ENCODE measurements around the gene PARP14.

DNA sequence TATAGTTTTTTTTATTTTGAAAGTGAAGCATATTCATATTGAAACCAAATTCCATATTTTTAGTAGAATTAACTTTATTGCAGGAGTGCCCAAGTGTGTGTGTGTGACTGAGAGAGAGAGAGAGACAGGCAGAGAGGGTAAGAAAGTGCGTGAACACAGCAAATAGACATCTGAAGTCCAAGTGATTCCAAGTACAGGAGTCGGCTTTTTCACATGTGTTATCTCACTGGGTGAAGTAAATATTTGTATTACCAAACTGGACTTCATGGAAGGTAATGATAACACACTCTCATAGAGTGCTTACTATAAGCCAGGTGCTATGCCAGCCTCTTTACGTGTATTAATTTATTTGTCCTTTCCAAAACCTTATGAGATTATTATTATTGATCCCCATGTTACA lies 12.0 kb downstream of the PARP14 start:
- no peak for TF ChIP-seq POLR2AphosphoS5 (IDR thresholded peaks at IDR 0.05; ENCODE audit: low read depth, low read length)
- no peak for TF ChIP-seq TAF1 (IDR thresholded peaks at IDR 0.05; ENCODE audit: borderline replicate concordance, insufficient read depth, low read length)
- TF ChIP-seq, protein P1, sequence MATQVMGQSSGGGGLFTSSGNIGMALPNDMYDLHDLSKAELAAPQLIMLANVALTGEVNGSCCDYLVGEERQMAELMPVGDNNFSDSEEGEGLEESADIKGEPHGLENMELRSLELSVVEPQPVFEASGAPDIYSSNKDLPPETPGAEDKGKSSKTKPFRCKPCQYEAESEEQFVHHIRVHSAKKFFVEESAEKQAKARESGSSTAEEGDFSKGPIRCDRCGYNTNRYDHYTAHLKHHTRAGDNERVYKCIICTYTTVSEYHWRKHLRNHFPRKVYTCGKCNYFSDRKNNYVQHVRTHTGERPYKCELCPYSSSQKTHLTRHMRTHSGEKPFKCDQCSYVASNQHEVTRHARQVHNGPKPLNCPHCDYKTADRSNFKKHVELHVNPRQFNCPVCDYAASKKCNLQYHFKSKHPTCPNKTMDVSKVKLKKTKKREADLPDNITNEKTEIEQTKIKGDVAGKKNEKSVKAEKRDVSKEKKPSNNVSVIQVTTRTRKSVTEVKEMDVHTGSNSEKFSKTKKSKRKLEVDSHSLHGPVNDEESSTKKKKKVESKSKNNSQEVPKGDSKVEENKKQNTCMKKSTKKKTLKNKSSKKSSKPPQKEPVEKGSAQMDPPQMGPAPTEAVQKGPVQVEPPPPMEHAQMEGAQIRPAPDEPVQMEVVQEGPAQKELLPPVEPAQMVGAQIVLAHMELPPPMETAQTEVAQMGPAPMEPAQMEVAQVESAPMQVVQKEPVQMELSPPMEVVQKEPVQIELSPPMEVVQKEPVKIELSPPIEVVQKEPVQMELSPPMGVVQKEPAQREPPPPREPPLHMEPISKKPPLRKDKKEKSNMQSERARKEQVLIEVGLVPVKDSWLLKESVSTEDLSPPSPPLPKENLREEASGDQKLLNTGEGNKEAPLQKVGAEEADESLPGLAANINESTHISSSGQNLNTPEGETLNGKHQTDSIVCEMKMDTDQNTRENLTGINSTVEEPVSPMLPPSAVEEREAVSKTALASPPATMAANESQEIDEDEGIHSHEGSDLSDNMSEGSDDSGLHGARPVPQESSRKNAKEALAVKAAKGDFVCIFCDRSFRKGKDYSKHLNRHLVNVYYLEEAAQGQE (IDR thresholded peaks at IDR 0.05; ENCODE audit: insufficient read depth in 1 of 2, low read depth in 2 of 2, low read length in 2 of 2): no peak
- no peak for TF ChIP-seq SIN3A (IDR thresholded peaks at IDR 0.05; ENCODE audit: borderline replicate concordance, insufficient read depth, low read length)
- TF ChIP-seq FOXP2 (optimal IDR thresholded peaks at IDR 0.05; ENCODE audit: borderline replicate concordance, extremely low read depth, extremely low read length, insufficient read depth): no peak
